Smooth muscle cell (in vitro differentiated cells): ENCODE measurements around the gene ICE2. TPM values are rescaled to one million over a fixed set of nuclear protein-coding genes. Genes with fewer than 3 reads are reported as not detected.
A peak's percentile ranks its signal among the peaks of the same experiment; 100 is the strongest.

Source experiments
- DNase-seq: peaks from one replicate; lab custom pipeline; 2025; ENCODE audit not compliant: unreplicated experiment; lab: John Stamatoyannopoulos, UW
- H2AFZ ChIP-seq: fragments of 200-600 bp; sonication (generic); 2 replicates; pipeline ENCODE4 v1.6.0; 2016; ENCODE audit warnings: antibody characterized with exemption, low read depth, mild to moderate bottlenecking
- H3F3A ChIP-seq: fragments of 200-600 bp; sonication (generic); 2 replicates; pipeline ENCODE4 v1.6.0; 2017; ENCODE audit warnings: antibody characterized with exemption, low read depth
- H3K27ac ChIP-seq: fragments of 200-600 bp; sonication (generic); 2 replicates; pipeline ENCODE4 v1.5.1; 2016; ENCODE audit warnings: low read depth, mild to moderate bottlenecking
- H3K27me3 ChIP-seq: fragments of 200-600 bp; sonication (generic); 2 replicates; pipeline ENCODE4 v1.6.1; 2016; ENCODE audit warnings: low read depth, mild to moderate bottlenecking
- H3K36me3 ChIP-seq: fragments of 200-600 bp; sonication (generic); 2 replicates; pipeline ENCODE4 v1.5.1; 2016; ENCODE audit warnings: low read depth
- H3K4me1 ChIP-seq: fragments of 200-600 bp; sonication (generic); 2 replicates; pipeline ENCODE4 v1.5.1; 2016; ENCODE audit warnings: low read depth
- H3K4me2 ChIP-seq: fragments of 200-600 bp; sonication (generic); 2 replicates; pipeline ENCODE4 v1.6.0; 2016; ENCODE audit warnings: mild to moderate bottlenecking
- H3K4me3 ChIP-seq: fragments of 200-600 bp; sonication (generic); 2 replicates; pipeline ENCODE4 v1.5.1; 2016; ENCODE audit warnings: mild to moderate bottlenecking
- H3K79me2 ChIP-seq: fragments of 200-600 bp; sonication (generic); 2 replicates; pipeline ENCODE4 v1.6.0; 2016; ENCODE audit warnings: low read depth, mild to moderate bottlenecking
- H3K9ac ChIP-seq: fragments of 200-600 bp; sonication (generic); 2 replicates; pipeline ENCODE4 v1.6.0; 2016; ENCODE audit warnings: low read depth
- H3K9me3 ChIP-seq: fragments of 200-600 bp; sonication (generic); replicated peaks from 2 replicates; pipeline ENCODE4 v1.5.1; 2016; ENCODE audit warnings: low read depth
- H4K20me1 ChIP-seq: fragments of 200-600 bp; sonication (generic); 2 replicates; pipeline ENCODE4 v1.6.0; 2016; ENCODE audit warnings: low read depth
- WGBS: methylation state at CpG from one replicate; pipeline ENCODE4 v1.1.7; 2016; ENCODE audit warnings: low lambda C conversion rate; 5-methylcytosine and 5-hydroxymethylcytosine counted together
- polyA plus RNA-seq: library from polyadenylated mRNA; unstranded; fragments of >200 nt; fragmentation: Nextera tagmentation; extraction: Ambion mirVana; gene quantifications from 2 replicates; pipeline ENCODE4 v1.2.1, GENCODE V29; 2016
- total RNA-seq: library from RNA; depleted of rRNA; stranded (reverse); fragments of >200 nt; gene quantifications from 2 replicates; pipeline ENCODE4 v1.2.3, GENCODE V29; 2014
- TF ChIP-seq, protein P1 (sequence below): fragments of 200-600 bp; sonication (generic); IDR thresholded peaks from 2 replicates; pipeline ENCODE4 v1.5.1; 2017; ENCODE audit warnings: borderline replicate concordance, mild to moderate bottlenecking, antibody characterized with exemption; ENCODE audit not compliant: insufficient read depth, poor library complexity, severe bottlenecking

Gene ICE2, protein sequence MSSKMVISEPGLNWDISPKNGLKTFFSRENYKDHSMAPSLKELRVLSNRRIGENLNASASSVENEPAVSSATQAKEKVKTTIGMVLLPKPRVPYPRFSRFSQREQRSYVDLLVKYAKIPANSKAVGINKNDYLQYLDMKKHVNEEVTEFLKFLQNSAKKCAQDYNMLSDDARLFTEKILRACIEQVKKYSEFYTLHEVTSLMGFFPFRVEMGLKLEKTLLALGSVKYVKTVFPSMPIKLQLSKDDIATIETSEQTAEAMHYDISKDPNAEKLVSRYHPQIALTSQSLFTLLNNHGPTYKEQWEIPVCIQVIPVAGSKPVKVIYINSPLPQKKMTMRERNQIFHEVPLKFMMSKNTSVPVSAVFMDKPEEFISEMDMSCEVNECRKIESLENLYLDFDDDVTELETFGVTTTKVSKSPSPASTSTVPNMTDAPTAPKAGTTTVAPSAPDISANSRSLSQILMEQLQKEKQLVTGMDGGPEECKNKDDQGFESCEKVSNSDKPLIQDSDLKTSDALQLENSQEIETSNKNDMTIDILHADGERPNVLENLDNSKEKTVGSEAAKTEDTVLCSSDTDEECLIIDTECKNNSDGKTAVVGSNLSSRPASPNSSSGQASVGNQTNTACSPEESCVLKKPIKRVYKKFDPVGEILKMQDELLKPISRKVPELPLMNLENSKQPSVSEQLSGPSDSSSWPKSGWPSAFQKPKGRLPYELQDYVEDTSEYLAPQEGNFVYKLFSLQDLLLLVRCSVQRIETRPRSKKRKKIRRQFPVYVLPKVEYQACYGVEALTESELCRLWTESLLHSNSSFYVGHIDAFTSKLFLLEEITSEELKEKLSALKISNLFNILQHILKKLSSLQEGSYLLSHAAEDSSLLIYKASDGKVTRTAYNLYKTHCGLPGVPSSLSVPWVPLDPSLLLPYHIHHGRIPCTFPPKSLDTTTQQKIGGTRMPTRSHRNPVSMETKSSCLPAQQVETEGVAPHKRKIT
- total RNA-seq (17.3 and 30.7 TPM in 2 replicates), polyA plus RNA-seq (15.2 and 19.5 TPM in 2 replicates)

- DNase-seq: peak; percentile 89
- Histone ChIP-seq H3F3A (peaks cover 4% of the 10 kb centered on the region), H3K4me2 (peak within 1 kb of the TSS; percentile 88), H3K27ac (peak within 1 kb of the TSS; percentile 90), H4K20me1 (no peaks in the 10 kb centered on the region), H3K36me3 (no peaks in the 10 kb centered on the region), H2AFZ (peak within 1 kb of the TSS; percentile 87), H3K27me3 (no peaks in the 10 kb centered on the region), H3K4me3 (peak within 1 kb of the TSS; percentile 63), H3K9me3 (no peaks in the 10 kb centered on the region), H3K79me2 (peaks cover 21% of the 10 kb centered on the region), H3K4me1 (peaks cover 21% of the 10 kb centered on the region), H3K9ac (peak within 1 kb of the TSS; percentile 89)
- WGBS: under 1% methylated on average over 54 of the region's 57 CpGs
- TF ChIP-seq, protein P1, sequence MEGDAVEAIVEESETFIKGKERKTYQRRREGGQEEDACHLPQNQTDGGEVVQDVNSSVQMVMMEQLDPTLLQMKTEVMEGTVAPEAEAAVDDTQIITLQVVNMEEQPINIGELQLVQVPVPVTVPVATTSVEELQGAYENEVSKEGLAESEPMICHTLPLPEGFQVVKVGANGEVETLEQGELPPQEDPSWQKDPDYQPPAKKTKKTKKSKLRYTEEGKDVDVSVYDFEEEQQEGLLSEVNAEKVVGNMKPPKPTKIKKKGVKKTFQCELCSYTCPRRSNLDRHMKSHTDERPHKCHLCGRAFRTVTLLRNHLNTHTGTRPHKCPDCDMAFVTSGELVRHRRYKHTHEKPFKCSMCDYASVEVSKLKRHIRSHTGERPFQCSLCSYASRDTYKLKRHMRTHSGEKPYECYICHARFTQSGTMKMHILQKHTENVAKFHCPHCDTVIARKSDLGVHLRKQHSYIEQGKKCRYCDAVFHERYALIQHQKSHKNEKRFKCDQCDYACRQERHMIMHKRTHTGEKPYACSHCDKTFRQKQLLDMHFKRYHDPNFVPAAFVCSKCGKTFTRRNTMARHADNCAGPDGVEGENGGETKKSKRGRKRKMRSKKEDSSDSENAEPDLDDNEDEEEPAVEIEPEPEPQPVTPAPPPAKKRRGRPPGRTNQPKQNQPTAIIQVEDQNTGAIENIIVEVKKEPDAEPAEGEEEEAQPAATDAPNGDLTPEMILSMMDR: no peak
These were observed at the start of gene ICE2 for GRCh38 chr15:60478566-60479360. Gene ICE2, minus strand, starts transcription at chr15:60479142. Its CDS starts 1,165 bp downstream, at chr15:60477977.

GRCh38 chr15:60528530-60528929 is 49.6 kb upstream of the ICE2 start:
- no peaks in the 10 kb centered on the region for H3K36me3 ChIP-seq
- no peak overlapping the region for H3K4me3 ChIP-seq
- no peaks in the 10 kb centered on the region for H3F3A ChIP-seq
- H3K79me2 ChIP-seq: no peaks in the 10 kb centered on the region
- H3K4me2 ChIP-seq: no peak overlapping the region
- no peak for DNase-seq
- no peaks in the 10 kb centered on the region for H3K27me3 ChIP-seq
- no peaks in the 10 kb centered on the region for H3K9me3 ChIP-seq
- H2AFZ ChIP-seq: no peak overlapping the region
- 100% methylated on average over 1 of the region's 1 CpG for WGBS
- TF ChIP-seq, protein P1: no peak
- no peak overlapping the region for H3K27ac ChIP-seq
- H3K9ac ChIP-seq: no peak overlapping the region
- peaks cover 52% of the 10 kb centered on the region for H4K20me1 ChIP-seq
- no peaks in the 10 kb centered on the region for H3K4me1 ChIP-seq

- WGBS: 90% methylated on average over 4 of the region's 4 CpGs
- H3K36me3 ChIP-seq: no peaks in the 10 kb centered on the region
These were observed 48.5 kb upstream of the ICE2 start for GRCh38 chr15:60527456-60527855.

More at GRCh38 chr15:60527456-60527855, 48.5 kb upstream of the ICE2 start:
- Histone ChIP-seq H3F3A (no peaks in the 10 kb centered on the region), H3K4me2 (no peak overlapping the region), H4K20me1 (peaks cover 43% of the 10 kb centered on the region), H3K4me3 (no peak overlapping the region), H3K9ac (no peak overlapping the region), H2AFZ (no peak overlapping the region), H3K9me3 (no peaks in the 10 kb centered on the region), H3K27ac (no peak overlapping the region), H3K79me2 (no peaks in the 10 kb centered on the region), H3K27me3 (no peaks in the 10 kb centered on the region), H3K4me1 (no peaks in the 10 kb centered on the region)
- no peak for DNase-seq
- TF ChIP-seq, protein P1: no peak
